Inferior parietal cortex (tissue), 1 donor: Measurements from ENCODE around the gene RNF214.
"Not testable (repeated sequence)": the region's sequence is repeated elsewhere in the genome, so short reads cannot be mapped to it uniquely, and the experiment has no call there.

Experiments used
- DNase-seq: peaks from one replicate; pipeline ENCODE4 v3.0.0-alpha.2; 2016; ENCODE audit errors: extremely low spot score

Gene RNF214

GRCh38 chr11:117230286-117230961 lies 2.0 kb upstream of the RNF214 start:
- no peak for DNase-seq

- no peak for DNase-seq
Measured at GRCh38 chr11:117230999-117231841, 1.3 kb upstream of the RNF214 start.

GRCh38 chr11:117231842-117232091 lies 704 bp upstream of the RNF214 start, which contains the start of gene PCSK7:
TSS of gene PCSK7 (minus strand) at chr11:117232073. CDS start at chr11:117229844, 2,229 bp downstream.
- DNase-seq: no peak

- DNase-seq: no peak
Measured at GRCh38 chr11:117232911-117233409, 489 bp downstream of the RNF214 start.

GRCh38 chr11:117238221-117238620 lies 5.8 kb downstream of the RNF214 start:
- no peak for DNase-seq

- no peak for DNase-seq
Measured at GRCh38 chr11:117239295-117239694, 6.8 kb downstream of the RNF214 start.

- DNase-seq: no peak
Measured at GRCh38 chr11:117248341-117248740, 15.9 kb downstream of the RNF214 start.

- no peak for DNase-seq
Measured at GRCh38 chr11:117249571-117249970, 17.1 kb downstream of the RNF214 start.

GRCh38 chr11:117251506-117251905 lies 19.0 kb downstream of the RNF214 start:
- no peak for DNase-seq

- no peak for DNase-seq
Measured at GRCh38 chr11:117255966-117256365, 23.5 kb downstream of the RNF214 start.

- no peak for DNase-seq
Measured at GRCh38 chr11:117256573-117256972, 24.1 kb downstream of the RNF214 start.

GRCh38 chr11:117258576-117258975 lies 26.1 kb downstream of the RNF214 start:
- DNase-seq: no peak

- DNase-seq: no peak
Measured at GRCh38 chr11:117259417-117259816, 26.9 kb downstream of the RNF214 start.

- not testable (repeated sequence) for DNase-seq
Measured at GRCh38 chr11:117264624-117265323, 32.3 kb downstream of the RNF214 start.

GRCh38 chr11:117265745-117266144 lies 33.3 kb downstream of the RNF214 start:
- DNase-seq: no peak

- DNase-seq: no peak
Measured at GRCh38 chr11:117269856-117270255, 37.4 kb downstream of the RNF214 start.

- DNase-seq: no peak
Measured at GRCh38 chr11:117271208-117271607, 38.7 kb downstream of the RNF214 start.

GRCh38 chr11:117272175-117272574 lies 39.7 kb downstream of the RNF214 start:
- DNase-seq: not testable (repeated sequence)

GRCh38 chr11:117273550-117274289 lies 41.2 kb downstream of the RNF214 start:
- DNase-seq: no peak

GRCh38 chr11:117278347-117278746 lies 45.9 kb downstream of the RNF214 start:
- DNase-seq: no peak

GRCh38 chr11:117279711-117280376 lies 47.4 kb downstream of the RNF214 start:
- DNase-seq: no peak
